GM21367 (cell line): ENCODE measurements around the gene SYNPO2L.
"Not testable (repeated sequence)": the region's sequence is repeated elsewhere in the genome, so short reads cannot be mapped to it uniquely, and the experiment has no call there.

ENCODE experiments used
- ATAC-seq: cut with Tn5 transposase; IDR thresholded peaks from one replicate; pipeline ENCODE4 v1.9.1; 2021; ENCODE audit not compliant: unreplicated experiment

Gene SYNPO2L

GRCh38 chr10:73620974-73621373, 34.9 kb downstream of the SYNPO2L start:
- ATAC-seq: not testable (repeated sequence)

- ATAC-seq: not testable (repeated sequence)
Measured at GRCh38 chr10:73617143-73617542, 38.7 kb downstream of the SYNPO2L start.

DNA sequence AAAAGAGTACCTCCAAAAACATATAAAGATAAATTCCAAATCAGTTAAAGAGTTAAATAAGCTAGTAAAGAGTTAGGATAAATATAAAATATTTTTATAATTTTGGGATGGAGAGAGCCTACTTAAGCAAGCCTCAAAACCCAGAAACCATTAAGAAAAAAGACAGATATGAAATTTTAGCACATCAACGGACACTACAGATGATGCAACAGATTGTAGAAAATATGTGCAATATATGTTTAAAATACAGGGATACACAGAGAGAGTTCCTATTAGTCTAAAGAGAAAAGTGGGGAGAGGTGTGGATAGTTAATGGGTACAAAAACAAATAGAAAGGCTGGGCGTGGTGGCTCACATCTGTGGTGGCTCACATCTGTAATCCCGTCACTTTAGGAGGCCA, 41.1 kb downstream of the SYNPO2L start:
- ATAC-seq: no peak

GRCh38 chr10:73609116-73609515, 46.7 kb downstream of the SYNPO2L start:
- no peak for ATAC-seq

- ATAC-seq: no peak
Measured at GRCh38 chr10:73601486-73601921, 54.3 kb downstream of the SYNPO2L start.

DNA sequence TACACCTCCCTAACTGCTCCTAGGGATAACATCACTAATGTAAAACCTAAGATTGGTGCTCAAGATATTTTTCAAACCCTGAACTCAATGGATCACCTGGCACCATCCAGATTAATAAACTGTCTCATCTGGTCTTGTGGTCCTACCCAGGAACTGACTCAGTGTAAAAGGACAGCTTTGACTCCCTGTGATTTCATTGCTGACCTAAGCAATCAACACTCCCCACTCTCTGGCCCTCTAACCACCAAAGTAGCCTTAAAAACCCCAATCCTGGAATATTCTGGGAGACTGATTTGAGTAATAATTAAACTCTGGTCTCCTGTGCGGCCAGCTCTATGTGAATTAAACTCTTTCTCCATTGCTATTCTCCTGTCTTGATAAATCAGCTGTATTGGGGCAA, 58.5 kb downstream of the SYNPO2L start:
- no peak for ATAC-seq
